ENCODE data around the gene PSD2.

Gene PSD2

DNA sequence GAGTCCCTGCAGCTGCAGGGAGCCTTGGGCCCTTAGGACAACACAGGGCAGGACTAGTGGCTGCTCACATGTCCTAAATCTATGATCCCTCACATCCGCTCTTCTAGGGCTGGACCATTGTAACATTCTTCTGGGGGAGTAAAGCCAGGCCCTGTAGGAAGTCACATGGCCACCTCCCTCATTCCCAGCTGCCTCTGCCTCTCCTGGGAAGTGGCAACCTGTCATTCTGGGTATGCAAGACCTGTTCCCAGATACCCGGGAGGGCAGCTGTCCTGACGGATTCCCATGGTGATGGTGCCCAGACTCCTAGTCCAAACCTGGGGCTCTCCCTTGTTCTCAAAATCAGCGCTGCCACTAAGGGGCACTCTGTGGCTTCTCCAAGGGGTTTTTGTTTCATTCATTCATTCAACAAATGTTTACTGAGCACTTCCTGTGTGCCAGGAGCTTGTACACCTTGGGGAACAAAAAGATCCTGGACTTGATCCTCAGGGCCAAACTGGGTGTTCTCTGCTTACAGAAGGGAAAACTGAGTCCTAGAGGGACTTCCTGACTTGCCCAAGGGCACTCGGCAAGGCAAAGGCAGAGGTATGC is 85.6 kb downstream of the PSD2 start:
- no peak overlapping the region for H3K27ac ChIP-seq
- TF ChIP-seq, protein P1, sequence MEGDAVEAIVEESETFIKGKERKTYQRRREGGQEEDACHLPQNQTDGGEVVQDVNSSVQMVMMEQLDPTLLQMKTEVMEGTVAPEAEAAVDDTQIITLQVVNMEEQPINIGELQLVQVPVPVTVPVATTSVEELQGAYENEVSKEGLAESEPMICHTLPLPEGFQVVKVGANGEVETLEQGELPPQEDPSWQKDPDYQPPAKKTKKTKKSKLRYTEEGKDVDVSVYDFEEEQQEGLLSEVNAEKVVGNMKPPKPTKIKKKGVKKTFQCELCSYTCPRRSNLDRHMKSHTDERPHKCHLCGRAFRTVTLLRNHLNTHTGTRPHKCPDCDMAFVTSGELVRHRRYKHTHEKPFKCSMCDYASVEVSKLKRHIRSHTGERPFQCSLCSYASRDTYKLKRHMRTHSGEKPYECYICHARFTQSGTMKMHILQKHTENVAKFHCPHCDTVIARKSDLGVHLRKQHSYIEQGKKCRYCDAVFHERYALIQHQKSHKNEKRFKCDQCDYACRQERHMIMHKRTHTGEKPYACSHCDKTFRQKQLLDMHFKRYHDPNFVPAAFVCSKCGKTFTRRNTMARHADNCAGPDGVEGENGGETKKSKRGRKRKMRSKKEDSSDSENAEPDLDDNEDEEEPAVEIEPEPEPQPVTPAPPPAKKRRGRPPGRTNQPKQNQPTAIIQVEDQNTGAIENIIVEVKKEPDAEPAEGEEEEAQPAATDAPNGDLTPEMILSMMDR (conservative IDR thresholded peaks at IDR 0.05): no peak

DNA sequence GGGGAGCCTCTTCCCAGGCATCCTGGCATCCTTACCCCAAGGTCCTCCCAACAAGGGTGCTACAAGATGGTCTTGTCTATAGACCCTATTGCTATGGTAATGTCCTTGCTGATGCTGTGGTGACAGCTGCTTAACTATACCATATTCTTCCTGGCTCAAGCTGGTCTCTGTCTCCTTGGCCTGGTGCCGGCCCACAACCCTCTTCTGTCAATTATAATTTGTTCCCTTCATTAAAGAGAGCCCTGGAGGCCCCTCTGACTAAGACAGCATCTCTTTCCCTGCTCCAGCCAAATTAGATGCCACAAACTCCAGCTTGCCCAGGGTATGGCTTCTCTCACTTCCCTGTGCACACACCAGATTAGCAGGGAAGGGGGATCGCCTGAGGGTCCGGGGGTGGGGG is 86.7 kb downstream of the PSD2 start:
- TF ChIP-seq, protein P1 (conservative IDR thresholded peaks at IDR 0.05): no peak
- H3K27ac ChIP-seq: no peak overlapping the region

DNA sequence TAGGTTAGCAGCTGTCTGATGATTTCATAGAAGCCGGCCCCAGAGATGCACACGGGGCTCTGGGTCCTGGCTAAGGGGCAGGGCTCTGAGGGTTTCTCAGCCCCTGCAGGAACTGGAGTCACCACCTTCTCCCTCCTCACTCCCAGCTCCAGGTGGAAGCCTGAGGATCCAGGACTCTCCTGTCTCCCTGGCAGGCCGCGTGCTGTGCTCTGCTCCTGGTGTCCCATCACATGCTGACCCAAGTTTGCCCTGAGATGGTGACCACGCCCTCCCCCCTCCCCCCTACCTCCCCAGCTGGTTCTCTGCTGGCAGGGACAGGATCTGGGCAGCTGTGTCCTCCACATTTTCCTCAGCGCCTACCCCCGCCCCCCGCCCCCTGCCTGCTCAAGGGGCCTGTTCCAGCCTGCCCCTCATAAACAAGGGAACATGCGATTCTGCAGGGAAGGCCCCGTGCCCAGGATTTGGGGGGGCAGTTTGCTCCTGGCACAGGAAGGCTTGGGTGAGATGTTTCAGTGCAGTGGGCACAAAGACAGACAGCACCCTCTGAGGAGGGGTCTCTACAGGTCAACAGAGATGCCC is 87.4 kb downstream of the PSD2 start:
- TF ChIP-seq, protein P1 (conservative IDR thresholded peaks at IDR 0.05): no peak
- no peak overlapping the region for H3K27ac ChIP-seq

DNA sequence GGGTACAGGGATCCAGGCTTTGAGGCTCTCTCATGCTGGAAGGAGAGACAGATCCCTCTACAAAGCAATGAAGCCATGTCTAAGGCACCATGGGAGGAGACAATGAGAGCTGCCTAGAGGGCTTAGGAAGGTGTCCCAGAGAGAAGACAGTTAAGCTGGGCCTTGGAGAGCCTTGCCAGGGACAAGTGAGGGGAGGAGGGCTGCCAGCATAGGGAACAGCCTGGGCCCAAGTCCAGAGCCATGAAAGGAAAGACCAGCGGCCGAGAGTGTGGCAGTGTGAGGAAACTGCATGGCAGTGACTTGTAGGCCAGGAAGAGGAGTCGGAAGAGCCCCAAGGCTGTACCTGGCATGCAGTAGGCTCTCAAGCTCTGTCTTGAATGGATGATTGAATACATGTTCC is 88.5 kb downstream of the PSD2 start:
- TF ChIP-seq, protein P1 (conservative IDR thresholded peaks at IDR 0.05): no peak

DNA sequence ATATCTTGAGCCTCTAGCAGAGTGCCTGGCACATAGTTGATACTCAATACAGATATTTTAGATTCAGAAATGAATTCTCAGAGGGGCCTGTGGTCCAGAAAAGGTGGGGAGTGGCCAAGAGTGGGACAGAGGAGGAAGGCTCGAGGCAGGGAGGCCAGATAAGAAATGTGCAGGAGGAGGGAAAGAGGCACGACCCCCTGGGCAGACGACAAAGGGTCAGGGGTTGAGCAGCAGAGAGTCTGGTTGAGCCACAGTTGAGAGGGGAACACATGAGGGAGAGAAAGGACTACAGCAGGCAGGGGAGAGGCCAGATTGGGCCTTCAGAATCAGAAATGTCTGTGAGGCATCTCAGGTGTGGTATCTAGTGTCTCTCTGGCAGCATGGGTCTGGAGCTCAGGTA is 89.1 kb downstream of the PSD2 start:
- TF ChIP-seq, protein P1 (conservative IDR thresholded peaks at IDR 0.05): no peak
- H3K27ac ChIP-seq: no peak overlapping the region

More for the DNA sequence above, 88.5 kb downstream of the PSD2 start:
- H3K27ac ChIP-seq: no peak overlapping the region

DNA sequence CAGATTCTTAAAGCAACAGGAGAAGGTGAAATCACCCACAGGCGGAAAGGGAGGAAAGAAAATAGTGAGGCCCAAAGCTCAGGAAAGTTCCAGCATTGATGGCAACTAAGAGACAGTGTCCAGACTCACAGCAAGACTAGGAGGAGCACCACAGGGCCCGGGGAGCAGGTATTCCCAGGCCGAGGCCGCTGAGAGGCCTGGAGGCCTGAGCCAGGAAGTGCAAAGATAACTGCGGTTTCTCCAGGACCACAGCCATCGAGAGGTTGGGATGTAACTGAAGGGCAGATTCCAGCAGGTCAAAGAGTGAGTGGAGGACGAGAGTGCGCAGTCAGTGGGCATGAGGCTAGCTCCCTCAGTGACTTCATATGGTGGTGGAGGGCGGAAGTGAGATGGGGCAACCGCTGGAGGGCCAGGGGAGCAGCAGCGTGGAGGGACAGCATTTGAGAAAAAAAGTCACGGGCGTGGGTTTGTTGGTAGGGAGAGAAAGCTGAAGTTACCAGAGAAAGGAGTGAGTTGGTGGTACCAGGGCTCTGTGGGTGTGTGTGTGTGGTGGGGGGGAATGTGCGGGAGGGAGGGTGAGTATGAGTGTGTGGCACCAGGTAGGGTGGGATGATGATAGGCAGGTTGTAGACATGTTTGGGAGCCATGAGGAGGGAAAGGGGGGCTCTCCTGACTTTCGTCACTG is 89.7 kb downstream of the PSD2 start:
- no peak overlapping the region for H3K27ac ChIP-seq
- TF ChIP-seq, protein P1 (conservative IDR thresholded peaks at IDR 0.05): no peak

DNA sequence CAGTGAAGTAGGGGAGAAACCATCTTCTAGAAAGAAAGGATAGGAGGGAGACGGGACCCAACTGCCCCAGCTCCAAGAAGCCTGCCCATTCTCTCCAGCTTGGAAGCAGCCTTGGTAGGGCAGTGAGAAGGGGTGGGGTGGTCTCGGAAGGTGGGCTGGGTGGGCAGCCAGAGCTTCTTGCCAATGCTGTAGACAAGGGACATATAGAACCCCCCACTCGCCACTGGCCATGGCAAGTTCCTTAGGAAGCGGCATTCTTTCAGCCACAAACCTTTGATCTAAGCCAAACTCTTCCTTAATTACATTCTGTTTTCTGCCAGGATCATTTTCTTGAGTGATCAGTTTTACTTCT is 90.2 kb downstream of the PSD2 start:
- no peak overlapping the region for H3K27ac ChIP-seq
- TF ChIP-seq, protein P1 (conservative IDR thresholded peaks at IDR 0.05): no peak

All from VCaP (cell line).